Measurements from ENCODE around the gene CCDC148. TPM values are rescaled to one million over a fixed set of nuclear protein-coding genes. Genes with fewer than 3 reads are reported as not detected.

The CCDC148 gene
- total and polyA plus RNA-seq, 2 donors from 2014 or later = 6.6 to 21.0 TPM

DNA sequence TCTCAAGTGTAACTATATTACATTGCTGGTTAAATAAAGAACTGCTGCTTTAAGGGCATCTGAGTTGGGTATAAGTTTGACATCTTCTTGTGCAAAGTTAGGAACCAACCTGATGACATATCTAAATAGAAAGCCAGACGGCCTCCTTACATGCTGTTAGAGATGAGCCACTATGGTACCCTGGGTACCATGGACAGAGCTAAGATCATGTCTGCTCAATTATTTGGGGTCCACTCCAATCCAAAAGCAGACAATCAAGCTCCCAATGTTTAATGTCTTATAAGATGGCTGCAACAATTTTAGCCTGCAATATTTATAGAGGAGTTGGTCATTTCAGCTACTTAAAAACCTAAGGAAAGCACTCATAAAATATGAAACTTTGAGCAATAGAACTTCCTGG, 268.6 kb downstream of the CCDC148 start:
- intact Hi-C loops (cut with DNase I) = no loop called here
- Histone ChIP-seq H3K36me3 (ENCODE audit: control insufficient read depth in 2 of 3, insufficient read depth in 3 of 3, low read length in 3 of 3) (no peaks in the 10 kb centered on the region), H3K27me3 (ENCODE audit: control insufficient read depth, insufficient read depth, low read length) (no peaks in the 10 kb centered on the region), H3K9me3 (ENCODE audit: control insufficient read depth in 2 of 3, insufficient read depth in 1 of 3, low read length in 3 of 3) (no peaks in the 10 kb centered on the region), H3K9ac (ENCODE audit: low read length in 3 of 3) (no peak overlapping the region), H3K4me3 (ENCODE audit: low read length in 3 of 3) (no peak overlapping the region), H3K27ac (ENCODE audit: low read depth in 2 of 2, low read length in 2 of 2) (no peak overlapping the region), H3K4me1 (ENCODE audit: control insufficient read depth in 2 of 3, insufficient read depth in 2 of 3, low read depth in 1 of 3, low read length in 3 of 3) (peaks cover 2 to 14% (median 3%) of the 10 kb centered on the region in 3 donors)
- TF ChIP-seq, protein P1, sequence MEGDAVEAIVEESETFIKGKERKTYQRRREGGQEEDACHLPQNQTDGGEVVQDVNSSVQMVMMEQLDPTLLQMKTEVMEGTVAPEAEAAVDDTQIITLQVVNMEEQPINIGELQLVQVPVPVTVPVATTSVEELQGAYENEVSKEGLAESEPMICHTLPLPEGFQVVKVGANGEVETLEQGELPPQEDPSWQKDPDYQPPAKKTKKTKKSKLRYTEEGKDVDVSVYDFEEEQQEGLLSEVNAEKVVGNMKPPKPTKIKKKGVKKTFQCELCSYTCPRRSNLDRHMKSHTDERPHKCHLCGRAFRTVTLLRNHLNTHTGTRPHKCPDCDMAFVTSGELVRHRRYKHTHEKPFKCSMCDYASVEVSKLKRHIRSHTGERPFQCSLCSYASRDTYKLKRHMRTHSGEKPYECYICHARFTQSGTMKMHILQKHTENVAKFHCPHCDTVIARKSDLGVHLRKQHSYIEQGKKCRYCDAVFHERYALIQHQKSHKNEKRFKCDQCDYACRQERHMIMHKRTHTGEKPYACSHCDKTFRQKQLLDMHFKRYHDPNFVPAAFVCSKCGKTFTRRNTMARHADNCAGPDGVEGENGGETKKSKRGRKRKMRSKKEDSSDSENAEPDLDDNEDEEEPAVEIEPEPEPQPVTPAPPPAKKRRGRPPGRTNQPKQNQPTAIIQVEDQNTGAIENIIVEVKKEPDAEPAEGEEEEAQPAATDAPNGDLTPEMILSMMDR (IDR thresholded peaks at IDR 0.05; ENCODE audit: borderline replicate concordance, extremely low read depth, insufficient read depth) = no peak
- DNase-seq = no peak
- no peak for FAIRE-seq

DNA sequence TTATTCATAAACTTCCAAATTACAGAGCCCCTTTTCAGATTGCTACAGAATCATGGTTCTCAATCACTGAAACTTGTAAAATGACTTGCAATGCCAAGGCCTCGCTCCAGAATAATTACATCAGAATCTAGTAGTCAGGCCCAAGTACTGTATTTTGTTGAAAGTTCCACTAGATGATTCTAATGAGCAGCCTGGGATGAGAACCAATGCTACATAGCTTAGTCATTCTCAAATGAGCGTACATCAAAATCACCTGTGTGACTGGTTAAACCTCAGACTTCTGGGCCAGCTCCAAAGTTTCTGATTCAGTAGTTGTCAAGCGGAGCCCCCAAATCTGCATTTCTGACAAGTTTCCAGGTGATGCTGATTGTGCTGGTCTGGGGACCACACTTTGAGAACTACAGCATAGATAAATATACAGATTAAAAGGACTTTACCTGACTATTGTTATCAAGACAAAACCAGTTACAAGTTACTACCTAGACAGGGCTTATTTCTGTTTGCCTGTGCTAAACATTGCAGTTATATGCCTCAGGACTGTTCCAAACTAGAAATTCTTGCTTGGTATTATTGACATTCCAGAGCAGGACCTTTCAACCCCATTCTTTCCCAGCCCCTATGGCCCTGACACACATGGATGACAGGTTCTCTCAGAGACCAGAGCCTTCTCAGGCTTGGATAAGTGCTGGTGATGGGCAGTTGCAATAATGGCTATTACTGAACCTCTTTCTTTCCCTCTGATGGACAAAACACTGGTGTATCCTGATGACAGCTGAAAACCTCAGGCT, 271.8 kb downstream of the CCDC148 start:
- no peak overlapping the region for H3K9ac ChIP-seq (ENCODE audit: low read length in 3 of 3)
- DNase-seq = peak in 2 of 5 donors; percentile 45
- intact Hi-C loops (cut with DNase I) = no loop called here
- no peaks in the 10 kb centered on the region for H3K9me3 ChIP-seq (ENCODE audit: control insufficient read depth in 2 of 3, insufficient read depth in 1 of 3, low read length in 3 of 3)
- TF ChIP-seq, protein P1 (IDR thresholded peaks at IDR 0.05; ENCODE audit: borderline replicate concordance, extremely low read depth, insufficient read depth) = no peak
- no peak overlapping the region for H3K4me3 ChIP-seq (ENCODE audit: low read length in 3 of 3)
- peaks cover 2 to 7% (median 5%) of the 10 kb centered on the region in 3 donors for H3K4me1 ChIP-seq (ENCODE audit: control insufficient read depth in 2 of 3, insufficient read depth in 2 of 3, low read depth in 1 of 3, low read length in 3 of 3)
- no peaks in the 10 kb centered on the region for H3K36me3 ChIP-seq (ENCODE audit: control insufficient read depth in 2 of 3, insufficient read depth in 3 of 3, low read length in 3 of 3)
- peak overlapping the region; percentile 63 to 76 for H3K27ac ChIP-seq (ENCODE audit: low read depth in 2 of 2, low read length in 2 of 2)
- H3K27me3 ChIP-seq (ENCODE audit: control insufficient read depth, insufficient read depth, low read length) = no peaks in the 10 kb centered on the region
- no peak for FAIRE-seq

DNA sequence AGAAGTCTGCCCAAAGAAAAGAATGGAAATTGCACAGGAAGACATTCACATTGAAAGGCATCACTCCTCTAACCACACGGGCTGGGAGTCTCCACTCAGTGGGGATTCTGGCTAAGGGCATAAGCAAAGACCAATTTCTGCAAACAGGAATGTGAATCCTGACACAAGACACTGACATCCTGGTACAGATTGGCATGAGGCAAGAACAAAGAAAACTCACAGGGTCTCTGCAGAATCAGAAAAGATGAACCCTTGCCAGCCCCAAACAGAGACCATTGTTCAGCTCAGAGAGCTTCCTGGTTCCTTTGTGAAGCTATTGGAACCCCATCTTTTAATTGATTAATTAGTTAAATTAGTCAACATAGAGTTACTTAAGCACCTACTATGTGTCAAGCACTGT, 272.6 kb downstream of the CCDC148 start:
- H3K27ac ChIP-seq (ENCODE audit: low read depth in 2 of 2, low read length in 2 of 2) = peak overlapping the region; percentile 63 to 76
- TF ChIP-seq, protein P1 (IDR thresholded peaks at IDR 0.05; ENCODE audit: borderline replicate concordance, extremely low read depth, insufficient read depth) = no peak
- no peak overlapping the region for H3K9ac ChIP-seq (ENCODE audit: low read length in 3 of 3)
- H3K4me3 ChIP-seq (ENCODE audit: low read length in 3 of 3) = no peak overlapping the region
- no peaks in the 10 kb centered on the region for H3K9me3 ChIP-seq (ENCODE audit: control insufficient read depth in 2 of 3, insufficient read depth in 1 of 3, low read length in 3 of 3)
- no peaks in the 10 kb centered on the region for H3K36me3 ChIP-seq (ENCODE audit: control insufficient read depth in 2 of 3, insufficient read depth in 3 of 3, low read length in 3 of 3)
- FAIRE-seq (no peak), DNase-seq (no peak)
- H3K27me3 ChIP-seq (ENCODE audit: control insufficient read depth, insufficient read depth, low read length) = no peaks in the 10 kb centered on the region
- peaks cover 2 to 7% (median 5%) of the 10 kb centered on the region in 3 donors for H3K4me1 ChIP-seq (ENCODE audit: control insufficient read depth in 2 of 3, insufficient read depth in 2 of 3, low read depth in 1 of 3, low read length in 3 of 3)
- intact Hi-C loops (cut with DNase I) = no loop called here
